Muscle of leg (tissue), 11 donors: Measurements from ENCODE around the gene PDGFD. TPM values are rescaled to one million over a fixed set of nuclear protein-coding genes. Genes with fewer than 3 reads are reported as not detected.

Experiments
- DNase-seq: peaks from one replicate; pipeline ENCODE4 v3.0.0; 2013
- H3K27ac ChIP-seq: one replicate; pipeline ENCODE4 v1.5.1; 2013; ENCODE audit warnings: mild to moderate bottlenecking, low read length, control low read depth
- H3K27me3 ChIP-seq: one replicate; pipeline ENCODE4 v1.6.1; 2013; ENCODE audit warnings: low read length; ENCODE audit not compliant: control insufficient read depth, insufficient read depth
- H3K36me3 ChIP-seq: one replicate; pipeline ENCODE4 v1.6.1; 2013; ENCODE audit warnings: low read length; ENCODE audit not compliant: control insufficient read depth, insufficient read depth
- H3K4me1 ChIP-seq: one replicate; pipeline ENCODE4 v1.6.1; 2013; ENCODE audit warnings: low read length; ENCODE audit not compliant: control insufficient read depth, insufficient read depth
- H3K4me3 ChIP-seq: one replicate; pipeline ENCODE4 v1.5.1; 2013; ENCODE audit warnings: low read length, control low read depth
- H3K9me3 ChIP-seq: replicated peaks from 2 replicates; pipeline ENCODE4 v1.6.1; 2013; ENCODE audit warnings: low read depth, low read length; ENCODE audit not compliant: control insufficient read depth
- WGBS: methylation state at CpG from one replicate; pipeline ENCODE4 v1.1.5; 2013; ENCODE audit warnings: missing lambda C conversion rate; ENCODE audit not compliant: insufficient coverage; 5-methylcytosine and 5-hydroxymethylcytosine counted together
- polyA plus RNA-seq, 8 donors: library from polyadenylated mRNA; unstranded; fragments of 120-200 nt; gene quantifications; one replicate each; pipeline versions ENCODE4 v1.2.1 to v1.2.3, GENCODE V29; 2013; ENCODE audit warnings: inconsistent platforms in 1 of 8, low replicate concordance in 1 of 8; ENCODE audit not compliant: insufficient read length in 8 of 8, insufficient read depth in 1 of 8
- total RNA-seq: library from RNA; stranded (reverse); fragments of 120-200 nt; gene quantifications from one replicate; pipeline ENCODE4 v1.2.4, GENCODE V29; 2013

PDGFD gene
- total and polyA plus RNA-seq, 9 donors: 10.3 to 25.7 (median 18.6) TPM

DNA sequence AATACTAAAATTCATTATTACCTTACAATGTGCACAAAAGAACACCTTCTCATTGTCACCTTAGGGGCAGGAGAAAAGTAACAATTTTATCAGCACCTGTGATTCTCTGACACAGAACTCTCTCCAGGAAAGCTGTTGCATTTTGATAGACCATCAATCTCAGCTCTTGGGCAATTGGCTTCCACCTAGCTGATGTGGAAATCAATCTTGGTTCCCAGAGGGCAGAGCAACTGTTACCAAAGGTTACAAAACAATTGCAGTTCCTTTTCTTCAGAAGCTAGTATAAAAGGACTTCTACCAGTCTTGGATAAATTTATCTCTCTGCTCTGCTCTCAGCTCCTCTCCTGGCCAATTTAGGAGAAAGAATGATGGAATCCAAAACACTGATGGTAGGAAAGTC, 285.3 kb downstream of the PDGFD start:
- Histone ChIP-seq H3K4me3 (no peak overlapping the region), H3K27me3 (no peaks in the 10 kb centered on the region), H3K9me3 (no peaks in the 10 kb centered on the region), H3K4me1 (peaks cover 6% of the 10 kb centered on the region), H3K36me3 (no peaks in the 10 kb centered on the region), H3K27ac (no peak overlapping the region)
- DNase-seq: no peak

DNA sequence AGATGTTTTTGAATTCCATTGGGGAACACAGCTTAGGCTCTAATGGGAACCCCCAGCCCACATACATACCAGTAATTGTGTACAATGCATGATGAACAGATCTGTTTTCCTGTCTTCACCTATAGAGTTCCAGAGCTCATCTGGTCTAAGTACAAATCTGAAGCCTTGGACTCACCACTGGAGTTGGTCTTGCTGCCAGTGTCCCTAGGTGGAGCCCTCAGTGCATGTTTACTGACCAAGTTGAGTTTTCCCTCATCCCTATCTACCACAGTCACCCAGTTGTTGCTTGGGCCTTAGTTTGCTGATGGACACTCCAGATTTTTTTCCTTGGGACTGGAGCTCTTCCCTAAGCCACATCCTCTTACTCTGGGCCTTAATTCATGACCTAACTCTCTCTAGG, 286.7 kb downstream of the PDGFD start:
- no peaks in the 10 kb centered on the region for H3K9me3 ChIP-seq
- H3K27me3 ChIP-seq: no peaks in the 10 kb centered on the region
- no peak overlapping the region for H3K4me3 ChIP-seq
- peaks cover 6% of the 10 kb centered on the region for H3K4me1 ChIP-seq
- H3K36me3 ChIP-seq: no peaks in the 10 kb centered on the region
- no peak for DNase-seq
- no peak overlapping the region for H3K27ac ChIP-seq

DNA sequence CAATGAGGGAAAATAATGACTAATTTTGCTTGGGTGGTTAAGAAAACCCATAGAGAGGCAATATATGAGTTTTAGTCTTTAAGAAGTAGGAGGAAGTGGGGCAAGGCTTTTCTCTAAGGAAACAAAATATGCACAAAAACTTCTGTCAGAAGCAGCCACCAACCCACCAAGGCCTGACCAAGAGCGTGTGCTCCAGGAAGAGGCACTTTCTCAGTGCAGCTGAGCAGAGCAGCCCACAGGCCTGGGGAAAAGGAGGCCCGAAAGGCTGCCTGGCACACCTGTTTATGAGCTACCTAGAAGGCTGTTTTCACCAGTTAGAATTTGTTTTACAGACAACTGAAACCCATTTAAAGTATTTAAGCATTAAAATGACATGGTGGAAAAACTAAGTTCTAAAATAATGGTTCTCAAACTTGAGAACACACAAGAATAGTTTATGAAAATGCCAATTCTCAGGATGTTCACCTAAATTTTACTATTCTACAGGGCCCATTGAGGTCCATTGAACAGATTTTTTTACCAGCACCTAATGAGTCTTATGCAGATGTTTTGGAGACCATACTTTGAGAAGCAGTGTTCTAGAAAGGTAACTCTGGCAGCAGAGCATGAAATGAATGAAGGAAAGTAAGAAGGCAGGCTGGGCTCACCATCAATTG, 288.0 kb downstream of the PDGFD start:
- Histone ChIP-seq H3K4me1 (peaks cover under 1% of the 10 kb centered on the region), H3K36me3 (no peaks in the 10 kb centered on the region), H3K9me3 (no peaks in the 10 kb centered on the region), H3K27ac (no peak overlapping the region), H3K4me3 (no peak overlapping the region), H3K27me3 (no peaks in the 10 kb centered on the region)
- WGBS: 67% methylated on average over 1 of the region's 2 CpGs
- no peak for DNase-seq

DNA sequence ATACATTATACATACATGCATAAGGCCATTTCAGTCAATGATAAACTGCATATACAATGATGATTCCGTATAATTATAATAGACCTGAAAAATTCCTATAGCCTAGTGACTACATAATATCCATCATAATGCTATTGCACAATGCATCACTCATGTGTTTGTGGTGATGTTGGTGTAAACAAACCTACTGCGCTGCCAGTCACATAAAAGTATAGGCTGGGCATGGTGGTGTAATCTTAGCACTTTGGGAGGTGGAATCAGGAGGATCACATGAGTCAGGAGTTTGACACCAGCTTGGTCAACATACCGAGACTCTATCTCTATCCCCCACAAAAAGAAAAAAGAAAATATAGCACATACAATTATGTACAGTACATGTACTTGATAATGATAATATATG, 291.2 kb downstream of the PDGFD start:
- H3K4me1 ChIP-seq: no peaks in the 10 kb centered on the region
- H3K27ac ChIP-seq: no peak overlapping the region
- no peaks in the 10 kb centered on the region for H3K27me3 ChIP-seq
- DNase-seq: no peak
- no peak overlapping the region for H3K4me3 ChIP-seq
- H3K36me3 ChIP-seq: no peaks in the 10 kb centered on the region
- no peaks in the 10 kb centered on the region for H3K9me3 ChIP-seq
- no CpG with 5 or more reads among the region's 3 CpGs for WGBS

DNA sequence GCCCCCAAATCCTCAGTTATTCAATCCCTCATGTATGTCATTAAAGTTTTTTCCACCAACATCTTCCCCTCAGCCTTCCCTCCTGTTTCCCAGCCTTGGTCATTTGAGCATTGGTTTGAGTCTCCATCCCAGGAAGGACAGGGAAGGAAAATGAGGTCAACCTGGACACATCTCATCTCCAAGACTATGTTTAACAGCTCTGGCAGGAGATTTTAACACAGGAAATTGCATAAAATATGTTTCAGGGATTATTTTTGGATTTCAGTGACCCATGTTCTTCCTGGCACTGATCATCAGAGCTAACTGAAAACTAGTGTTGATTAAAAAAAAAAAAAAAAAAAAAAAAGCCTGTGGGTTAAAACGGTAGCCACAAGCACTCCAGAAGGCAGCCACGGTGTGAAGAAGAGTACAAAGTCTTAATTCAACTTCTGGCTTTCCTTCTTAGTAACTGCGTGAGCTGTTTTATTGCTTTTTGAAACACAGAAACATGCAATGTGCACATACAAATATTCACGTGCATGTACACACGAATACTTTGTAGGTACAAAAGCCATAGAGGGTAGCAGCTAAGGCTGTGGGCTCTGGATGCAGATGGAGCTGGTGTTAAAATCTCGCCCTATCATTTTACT, 291.9 kb downstream of the PDGFD start:
- no peak overlapping the region for H3K27ac ChIP-seq
- WGBS: 100% methylated on average over 1 of the region's 6 CpGs
- DNase-seq: peak; percentile 59

DNA sequence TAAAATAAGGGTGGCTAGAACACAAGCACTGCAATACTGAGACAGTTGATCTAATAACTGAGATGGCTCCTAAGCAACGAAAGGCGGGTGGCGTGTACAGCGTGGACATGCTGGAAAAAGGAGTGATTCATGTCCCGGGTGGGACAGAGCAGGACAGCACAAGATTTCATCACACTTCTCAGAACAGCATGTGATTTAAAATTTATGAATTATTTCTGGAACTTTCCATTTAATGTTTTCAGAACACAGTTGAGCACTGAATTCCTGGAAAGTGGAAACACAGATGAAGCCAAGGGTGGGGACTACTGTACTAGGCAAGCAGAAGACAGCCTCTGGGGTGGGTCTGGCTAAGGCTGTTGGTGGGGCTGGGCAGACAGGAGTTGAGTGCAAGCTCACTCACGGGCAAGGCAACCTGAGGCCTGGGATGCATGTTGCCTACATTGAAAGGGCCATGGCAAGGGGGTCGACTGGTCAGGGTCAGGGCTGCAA, 293.1 kb downstream of the PDGFD start:
- WGBS: 78% methylated on average over 4 of the region's 7 CpGs
- H3K27me3 ChIP-seq: no peaks in the 10 kb centered on the region
- H3K9me3 ChIP-seq: no peaks in the 10 kb centered on the region
- H3K36me3 ChIP-seq: no peaks in the 10 kb centered on the region
- DNase-seq: peak; percentile 89
- H3K27ac ChIP-seq: no peak overlapping the region
- H3K4me3 ChIP-seq: no peak overlapping the region
- no peaks in the 10 kb centered on the region for H3K4me1 ChIP-seq

More for the DNA sequence above, 291.9 kb downstream of the PDGFD start:
- no peaks in the 10 kb centered on the region for H3K4me1 ChIP-seq
- no peaks in the 10 kb centered on the region for H3K27me3 ChIP-seq
- H3K4me3 ChIP-seq: no peak overlapping the region
- H3K9me3 ChIP-seq: no peaks in the 10 kb centered on the region
- H3K36me3 ChIP-seq: no peaks in the 10 kb centered on the region

DNA sequence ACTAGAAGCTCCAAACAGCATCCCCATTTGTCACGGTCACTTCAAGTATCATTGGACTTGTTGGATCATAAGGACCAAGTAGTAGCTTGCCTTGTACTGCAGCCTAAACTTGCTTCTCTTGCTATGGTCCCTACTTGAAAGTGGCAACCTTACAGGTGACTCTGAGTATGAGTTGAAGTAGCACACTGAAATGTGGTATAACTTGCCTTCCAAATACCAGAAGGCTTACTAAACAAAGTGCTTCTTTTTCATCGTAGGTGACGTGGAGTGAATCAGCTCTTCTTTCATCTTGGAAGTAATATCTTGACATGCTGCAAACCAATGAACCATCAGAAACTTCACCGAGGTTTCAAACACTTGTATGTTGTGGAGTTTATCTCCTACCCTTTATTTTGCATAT, 296.5 kb downstream of the PDGFD start:
- Histone ChIP-seq H3K27me3 (no peaks in the 10 kb centered on the region), H3K9me3 (no peaks in the 10 kb centered on the region), H3K27ac (no peak overlapping the region), H3K36me3 (no peaks in the 10 kb centered on the region), H3K4me1 (no peaks in the 10 kb centered on the region), H3K4me3 (no peak overlapping the region)
- DNase-seq: no peak
- no CpG with 5 or more reads among the region's 4 CpGs for WGBS

DNA sequence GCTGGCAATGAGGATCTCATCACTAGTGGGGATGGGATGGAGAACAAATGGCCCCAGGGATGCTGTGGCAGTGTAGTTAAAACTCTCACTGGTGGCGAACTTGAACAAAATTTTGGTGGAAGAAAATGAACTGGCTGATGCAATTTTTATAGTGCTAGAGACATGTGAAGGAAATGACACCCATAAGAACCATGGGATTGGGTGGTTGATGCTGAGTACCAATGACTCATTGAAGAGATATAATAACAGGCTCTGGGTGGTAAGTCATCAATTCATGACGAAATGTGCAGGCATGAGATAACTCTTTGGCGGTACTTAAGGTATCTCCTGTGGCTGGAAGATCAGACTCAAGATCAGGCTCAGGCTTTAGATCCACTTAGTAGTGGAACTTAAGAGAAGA, 300.4 kb downstream of the PDGFD start:
- Histone ChIP-seq H3K4me1 (no peaks in the 10 kb centered on the region), H3K27ac (no peak overlapping the region), H3K27me3 (no peaks in the 10 kb centered on the region), H3K9me3 (no peaks in the 10 kb centered on the region), H3K36me3 (no peaks in the 10 kb centered on the region), H3K4me3 (no peak overlapping the region)
- WGBS: 100% methylated on average over 2 of the region's 3 CpGs
- DNase-seq: no peak

DNA sequence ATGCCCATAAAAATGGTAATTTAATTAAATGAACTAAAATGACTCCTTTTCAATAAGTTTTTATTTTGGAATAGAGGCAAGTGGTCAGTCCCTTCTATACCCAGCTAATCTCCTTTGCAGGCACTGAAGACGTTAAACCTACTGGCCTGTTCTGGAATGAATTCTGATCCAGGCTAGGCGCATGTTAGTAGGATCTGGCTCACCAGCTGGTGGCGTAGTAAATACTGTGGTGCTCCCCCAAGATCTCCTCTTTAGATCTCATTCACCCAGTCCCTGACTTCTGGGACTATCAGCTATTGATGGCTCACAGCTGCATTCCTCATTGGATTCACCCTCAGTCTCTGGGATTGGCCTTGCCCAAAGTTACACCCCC, 301.2 kb downstream of the PDGFD start:
- Histone ChIP-seq H3K9me3 (no peaks in the 10 kb centered on the region), H3K4me1 (no peaks in the 10 kb centered on the region), H3K4me3 (no peak overlapping the region), H3K27ac (no peak overlapping the region), H3K36me3 (no peaks in the 10 kb centered on the region), H3K27me3 (no peaks in the 10 kb centered on the region)
- DNase-seq: no peak
- 80% methylated on average over 2 of the region's 3 CpGs for WGBS

DNA sequence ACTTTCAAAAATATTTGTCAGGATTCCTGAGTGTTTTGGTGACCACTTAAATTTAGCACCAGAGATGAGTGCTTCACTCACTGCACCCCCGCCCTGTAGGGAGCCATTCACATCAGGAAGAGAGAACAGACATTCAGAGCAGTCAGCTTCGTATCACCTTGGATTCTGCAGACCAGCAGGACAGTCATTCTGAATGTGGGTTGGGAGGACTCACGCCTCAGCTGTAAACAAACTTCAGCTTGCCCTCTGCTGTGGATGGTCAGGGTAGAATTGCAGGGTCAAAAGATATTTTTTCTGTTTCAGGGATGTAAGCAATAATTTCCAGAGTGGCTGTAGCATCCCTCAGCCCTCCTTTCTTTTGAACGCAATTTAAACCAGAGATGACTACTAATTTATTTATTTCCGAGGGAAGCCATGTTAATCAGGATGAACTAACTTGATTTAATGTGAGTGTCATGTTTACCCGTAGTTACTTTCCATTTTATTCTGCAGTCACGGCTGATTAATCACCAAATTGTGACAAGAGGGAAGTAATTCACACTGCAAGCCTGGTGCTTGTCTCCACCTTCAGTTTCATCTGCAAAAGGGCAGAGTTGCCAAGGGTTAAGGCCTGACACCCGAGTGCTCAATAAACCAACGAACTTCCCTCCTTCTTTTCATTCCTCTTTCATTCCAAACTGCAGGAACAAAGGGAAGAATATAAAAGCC, 301.7 kb downstream of the PDGFD start:
- no peak for DNase-seq
- Histone ChIP-seq H3K9me3 (no peaks in the 10 kb centered on the region), H3K4me3 (no peak overlapping the region), H3K27me3 (no peaks in the 10 kb centered on the region), H3K27ac (no peak overlapping the region), H3K4me1 (no peaks in the 10 kb centered on the region), H3K36me3 (no peaks in the 10 kb centered on the region)
- 83% methylated on average over 2 of the region's 9 CpGs for WGBS
